HG03139 (cell line): Measurements from ENCODE around the gene CD7.
"Not testable (repeated sequence)": the region's sequence is repeated elsewhere in the genome, so short reads cannot be mapped to it uniquely, and the experiment has no call there.

Experiments used
- ATAC-seq: cut with Tn5 transposase; IDR thresholded peaks from one replicate; pipeline ENCODE4 v1.9.1; 2021; ENCODE audit not compliant: unreplicated experiment

Gene CD7

GRCh38 chr17:82347994-82348393 is 30.6 kb upstream of the CD7 start:
- ATAC-seq, result not testable (repeated sequence)

DNA sequence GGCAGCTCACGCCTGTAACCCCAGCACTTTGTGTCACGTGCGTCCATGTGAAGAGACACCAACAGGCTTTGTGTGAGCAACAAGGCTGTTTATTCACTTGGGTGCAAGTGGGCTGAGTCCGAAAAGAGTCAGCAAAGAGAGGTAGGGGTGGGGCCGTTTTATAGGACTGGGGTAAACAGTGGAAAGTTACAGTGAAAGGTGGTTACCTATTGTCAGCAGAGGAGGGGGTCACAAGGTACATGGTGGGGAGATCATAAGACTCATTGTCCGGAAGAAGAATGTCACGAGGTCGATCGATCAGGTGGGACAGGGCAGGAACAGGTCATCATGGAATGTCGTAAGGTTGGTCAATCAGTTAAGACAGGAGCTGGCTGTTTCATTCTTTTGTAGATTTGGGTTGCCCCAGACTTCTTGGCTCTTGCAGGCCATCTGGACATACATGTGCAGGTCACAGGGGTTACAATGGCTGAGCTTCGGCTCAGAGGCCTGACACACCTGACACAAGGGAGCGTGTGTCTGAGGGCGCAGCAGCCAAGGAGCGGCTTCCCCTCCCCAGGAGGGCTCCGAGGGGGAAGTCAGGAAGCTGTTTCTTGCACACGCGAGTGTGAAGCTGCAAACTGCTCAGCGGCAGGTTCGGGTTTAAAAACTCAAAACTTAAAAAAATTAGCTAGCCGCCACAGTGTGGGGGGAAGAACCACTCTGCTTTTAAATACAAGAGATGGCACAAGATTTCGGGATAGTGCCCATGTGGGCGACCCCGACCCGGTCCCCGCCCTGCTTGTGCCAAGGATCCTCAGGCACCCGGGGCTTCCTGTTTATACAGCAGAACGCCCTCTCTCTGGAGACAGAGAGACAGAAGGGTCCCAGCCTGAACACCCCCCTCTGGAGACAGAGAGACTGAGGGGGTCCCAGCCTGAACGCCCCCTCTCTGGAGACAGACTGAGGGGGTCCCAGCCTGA is 29.2 kb upstream of the CD7 start:
- no peak for ATAC-seq

DNA sequence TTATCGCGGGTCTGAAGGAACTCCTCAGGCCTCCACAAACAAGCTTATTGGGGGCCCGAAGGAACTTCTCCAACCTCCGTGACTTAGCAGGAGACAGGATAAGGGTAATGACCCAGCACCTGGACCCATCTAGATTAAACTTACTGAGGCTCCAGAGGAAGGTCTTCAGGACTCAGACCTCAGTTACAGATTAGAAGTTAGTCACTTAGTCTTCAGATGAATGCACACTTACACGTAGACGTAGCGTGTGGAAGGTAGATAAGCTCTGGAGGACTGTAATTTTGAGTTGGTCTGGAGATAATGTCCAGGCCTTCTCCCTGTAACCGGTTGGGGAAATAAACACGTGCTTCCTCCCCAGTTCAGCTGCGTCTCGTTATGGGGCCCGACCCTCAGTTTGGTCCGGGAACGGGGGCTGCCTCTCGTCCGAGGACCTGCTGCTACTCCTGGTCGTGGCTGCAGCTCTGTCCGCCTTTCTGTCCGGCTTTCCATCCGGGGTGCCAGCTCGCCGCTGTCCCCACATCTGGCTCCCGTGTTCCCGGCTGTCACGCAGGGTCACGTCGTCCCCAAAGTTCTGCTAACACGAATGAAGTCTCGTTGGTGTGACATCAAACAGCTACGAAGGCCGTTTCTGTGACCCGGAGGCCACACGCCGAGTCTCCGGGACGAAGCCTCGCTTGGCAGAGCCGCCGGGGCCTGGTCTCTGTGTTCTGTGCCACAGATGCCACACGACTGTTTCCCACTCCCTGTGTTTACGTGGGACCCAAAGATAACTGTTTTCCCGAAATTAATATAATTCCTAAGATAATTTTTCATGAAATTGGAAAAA is 28.0 kb upstream of the CD7 start:
- ATAC-seq, result no peak

DNA sequence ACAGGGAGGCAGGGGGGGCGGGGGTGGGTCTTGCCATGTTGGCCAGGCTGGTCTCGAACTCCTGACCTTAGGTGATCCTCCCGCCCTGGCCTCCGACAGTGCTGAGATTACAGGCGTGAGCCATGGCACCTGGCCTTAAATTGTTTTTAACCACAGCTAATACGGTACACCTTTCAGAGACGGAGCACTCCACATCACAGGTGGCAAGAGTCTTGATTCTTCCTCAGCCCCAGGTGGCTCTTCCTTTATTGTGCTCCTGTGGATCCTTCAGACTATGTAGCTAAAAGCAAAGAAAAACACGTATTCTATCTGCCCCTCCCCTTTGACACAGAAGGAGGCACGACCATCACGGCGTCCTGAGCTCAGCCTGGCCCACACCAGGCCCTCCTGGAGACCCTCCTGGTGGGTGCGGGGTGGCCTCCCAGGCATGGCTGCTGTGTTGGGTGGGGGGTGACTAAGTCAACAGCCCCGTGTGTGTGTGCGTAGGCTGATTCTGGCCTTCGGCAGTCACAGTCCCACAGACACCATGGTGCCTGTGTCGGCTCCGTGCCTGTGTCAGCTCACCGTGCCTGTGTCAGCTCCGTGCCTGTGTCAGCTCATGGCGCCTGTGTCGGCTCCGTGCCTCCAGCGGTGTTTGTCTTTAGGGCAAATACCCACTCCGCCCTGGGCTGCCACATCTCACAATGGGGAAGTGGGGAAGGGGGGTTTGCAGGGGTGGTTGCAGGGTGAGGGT is 26.9 kb upstream of the CD7 start:
- ATAC-seq, result no peak

GRCh38 chr17:82343560-82343959 is 26.2 kb upstream of the CD7 start:
- ATAC-seq, result no peak

DNA sequence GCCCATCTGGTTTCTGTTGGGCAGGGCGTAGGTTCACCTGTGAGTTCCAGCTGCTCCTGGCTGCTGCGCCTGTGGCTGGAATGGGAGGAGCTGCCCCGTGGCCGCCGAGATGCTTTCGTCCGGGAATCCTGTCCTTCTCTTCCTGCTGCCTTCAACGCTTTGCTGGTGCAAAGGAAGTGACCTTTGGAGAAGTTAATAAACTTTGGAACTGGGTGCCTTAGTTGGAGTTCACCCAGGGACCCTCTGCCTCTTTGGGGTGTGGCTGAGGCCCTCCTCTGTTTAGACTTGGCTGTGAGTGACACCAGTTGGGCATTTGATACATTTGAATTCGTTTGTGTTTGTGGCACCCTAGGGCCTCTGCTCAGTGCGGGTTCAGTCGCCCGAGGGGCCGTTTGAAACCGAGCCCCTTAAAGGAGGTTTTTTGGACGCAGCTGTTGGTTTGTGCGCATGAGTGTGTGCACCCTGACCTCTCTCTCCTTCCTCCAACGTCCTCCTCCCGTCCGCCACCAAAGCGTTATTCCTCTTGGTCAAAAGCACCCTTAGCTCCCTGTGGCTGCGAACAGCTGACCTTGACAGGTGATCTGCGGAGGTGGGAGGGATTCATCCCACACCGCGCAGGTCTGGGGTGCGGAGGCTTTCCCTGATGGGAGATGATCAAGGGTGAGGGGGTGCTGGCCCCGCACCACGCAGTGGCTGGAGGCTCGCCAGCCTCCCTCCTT is 25.1 kb upstream of the CD7 start:
- no peak for ATAC-seq

DNA sequence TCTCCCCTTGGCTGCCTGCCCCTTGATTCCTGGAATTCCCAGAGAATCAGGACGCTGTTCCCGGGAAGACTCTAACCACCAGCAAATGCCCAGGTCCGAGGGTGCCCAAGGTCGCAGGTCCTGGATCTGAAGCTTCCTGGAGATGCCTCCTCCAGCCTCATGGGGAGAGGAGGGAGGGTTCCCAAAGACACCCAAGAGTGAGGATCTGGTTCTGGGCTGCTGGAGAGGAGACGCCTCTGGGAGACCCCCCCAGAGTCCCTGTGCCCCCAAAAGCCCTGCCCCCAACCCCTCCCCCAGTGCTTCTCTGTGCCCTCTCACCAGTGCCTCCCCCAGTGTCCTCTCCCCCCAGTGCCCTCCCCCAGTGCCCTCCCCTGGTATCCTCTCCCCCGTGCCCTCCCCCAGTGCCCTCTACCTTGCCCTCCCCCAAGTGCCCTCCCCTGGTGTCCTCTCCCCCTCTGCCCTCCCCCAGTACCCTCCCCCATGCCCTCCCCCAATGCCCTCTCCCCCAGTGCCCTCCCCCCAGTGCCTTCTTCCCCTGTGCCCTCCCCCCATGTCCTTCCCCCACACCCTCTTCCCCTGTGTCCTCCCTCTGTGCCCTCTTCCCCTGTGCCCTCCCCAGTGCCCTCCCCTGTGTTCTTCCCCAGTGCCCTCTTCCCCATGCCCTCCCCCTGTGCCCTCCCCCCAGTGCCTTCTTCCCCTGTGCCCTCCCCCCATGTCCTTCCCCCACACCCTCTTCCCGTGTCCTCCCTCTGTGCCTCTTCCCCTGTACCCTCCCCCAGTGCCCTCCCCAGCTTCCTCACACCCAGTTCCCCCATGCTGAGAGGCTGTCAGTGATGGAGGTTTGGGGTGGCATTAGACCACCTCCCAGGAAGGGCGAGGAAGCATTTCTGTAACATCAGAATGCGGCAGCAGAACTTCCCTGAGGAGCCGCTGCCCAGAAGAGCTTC is 22.5 kb upstream of the CD7 start:
- ATAC-seq, result no peak

DNA sequence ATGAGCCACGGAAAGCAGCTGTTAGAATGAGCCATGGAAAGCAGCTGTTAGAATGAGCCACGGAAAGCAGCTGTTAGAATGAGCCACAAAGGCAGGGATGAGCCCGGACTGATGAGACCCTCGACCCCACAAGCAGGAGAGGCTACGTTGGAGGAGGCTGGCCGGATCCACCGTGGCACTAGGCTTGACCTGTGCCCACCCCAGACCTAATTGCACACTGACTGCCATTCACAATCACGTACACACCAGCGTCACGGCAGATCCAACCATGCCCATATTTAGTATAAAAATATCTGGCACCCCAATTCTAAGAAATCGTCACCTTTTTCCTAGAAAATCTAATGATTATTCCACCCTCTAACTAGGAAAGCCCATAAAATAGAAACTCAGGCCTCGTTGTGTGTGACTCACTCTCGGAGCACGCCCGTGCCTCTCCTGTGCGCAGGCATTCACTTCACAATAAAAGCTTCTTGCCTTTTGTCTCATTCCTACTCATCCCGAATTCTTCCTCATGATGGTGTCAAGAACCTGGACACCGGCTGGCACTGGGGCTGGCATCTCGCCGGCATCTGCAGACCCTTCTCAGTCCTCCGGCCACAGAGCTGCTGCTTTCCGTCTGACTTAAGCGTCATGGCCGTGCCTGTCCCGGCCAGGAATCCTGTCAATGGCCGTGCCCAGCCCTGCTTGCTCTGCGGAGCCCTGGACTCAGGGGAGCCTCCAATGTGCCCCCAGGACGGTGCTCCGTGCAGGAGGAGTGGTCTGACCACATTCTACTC is 21.6 kb upstream of the CD7 start:
- ATAC-seq, result no peak

DNA sequence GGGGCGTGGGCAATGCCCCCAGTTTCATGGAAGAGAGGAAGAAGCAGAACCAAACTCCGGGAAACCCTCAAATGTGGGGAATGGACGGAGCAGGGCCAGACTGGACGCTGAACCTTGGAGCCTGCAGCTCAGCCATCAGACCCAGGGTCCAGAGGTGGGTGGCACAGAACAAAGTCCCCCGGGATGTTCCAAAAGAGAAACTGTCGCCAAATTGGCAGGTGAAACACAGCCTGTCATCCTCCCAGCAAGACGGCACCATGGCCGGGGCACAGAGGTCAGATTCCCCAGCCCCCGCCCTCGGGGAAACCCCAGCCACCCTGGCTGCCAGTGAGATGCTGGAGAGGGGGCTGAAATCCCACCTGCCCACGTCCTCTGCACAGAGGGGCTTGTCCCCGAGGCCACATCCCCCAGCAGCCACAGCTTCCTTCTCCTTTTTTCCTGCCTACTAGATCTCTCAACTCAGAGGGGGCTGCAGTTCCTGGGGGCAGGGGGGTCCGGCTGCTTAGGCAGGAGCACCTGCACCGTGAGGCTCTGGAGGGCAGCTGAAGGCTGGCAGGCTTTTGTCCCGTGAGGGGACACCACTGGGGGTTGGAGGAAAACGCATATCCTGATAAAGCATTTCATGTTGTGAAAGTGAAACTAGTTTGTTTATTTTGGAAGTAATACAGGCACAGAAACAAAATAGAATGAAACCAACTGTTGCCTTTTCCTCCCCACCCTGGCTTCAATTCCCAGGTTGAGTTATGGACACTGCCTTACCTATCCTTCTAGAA is 17.4 kb upstream of the CD7 start:
- ATAC-seq, result no peak

- no peak for ATAC-seq
Measured at GRCh38 chr17:82334204-82334621, 16.8 kb upstream of the CD7 start.

- no peak for ATAC-seq
Measured at GRCh38 chr17:82333279-82334171, 16.1 kb upstream of the CD7 start, which contains the start of gene SECTM1. SECTM1 (minus strand) TSS chr17:82333766; CDS start chr17:82327240, 6,526 bp downstream.

- no peak for ATAC-seq
Measured at GRCh38 chr17:82332669-82333278, 15.4 kb upstream of the CD7 start.

DNA sequence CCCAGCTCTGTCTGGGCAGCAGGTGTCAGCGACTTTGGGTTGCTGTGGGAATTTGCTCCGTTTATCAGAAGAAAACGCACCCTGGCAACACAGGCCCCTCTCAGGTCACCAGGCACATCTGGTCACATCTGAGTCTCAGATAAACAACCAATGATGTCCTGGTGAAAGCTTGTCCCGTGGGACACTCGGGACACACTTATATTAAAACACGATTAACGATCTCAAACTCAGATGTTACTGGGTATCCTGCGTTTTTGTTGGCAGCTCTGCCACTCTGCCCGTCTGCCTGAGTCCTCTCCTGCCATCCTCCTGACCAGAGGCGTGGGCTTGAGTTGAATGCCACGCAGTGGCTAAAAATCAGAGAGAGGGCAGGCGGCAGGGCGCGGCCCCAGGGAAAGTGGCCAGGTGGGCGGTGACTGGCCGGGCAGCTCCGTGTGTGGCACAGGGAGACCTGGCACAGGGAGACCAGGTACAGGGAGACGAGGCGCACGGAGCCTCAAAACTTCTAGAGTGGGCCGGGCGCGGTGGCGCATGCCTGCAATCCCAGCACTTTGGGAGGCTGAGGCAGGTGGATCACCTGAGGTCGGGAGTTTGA is 14.0 kb upstream of the CD7 start:
- ATAC-seq, result no peak

DNA sequence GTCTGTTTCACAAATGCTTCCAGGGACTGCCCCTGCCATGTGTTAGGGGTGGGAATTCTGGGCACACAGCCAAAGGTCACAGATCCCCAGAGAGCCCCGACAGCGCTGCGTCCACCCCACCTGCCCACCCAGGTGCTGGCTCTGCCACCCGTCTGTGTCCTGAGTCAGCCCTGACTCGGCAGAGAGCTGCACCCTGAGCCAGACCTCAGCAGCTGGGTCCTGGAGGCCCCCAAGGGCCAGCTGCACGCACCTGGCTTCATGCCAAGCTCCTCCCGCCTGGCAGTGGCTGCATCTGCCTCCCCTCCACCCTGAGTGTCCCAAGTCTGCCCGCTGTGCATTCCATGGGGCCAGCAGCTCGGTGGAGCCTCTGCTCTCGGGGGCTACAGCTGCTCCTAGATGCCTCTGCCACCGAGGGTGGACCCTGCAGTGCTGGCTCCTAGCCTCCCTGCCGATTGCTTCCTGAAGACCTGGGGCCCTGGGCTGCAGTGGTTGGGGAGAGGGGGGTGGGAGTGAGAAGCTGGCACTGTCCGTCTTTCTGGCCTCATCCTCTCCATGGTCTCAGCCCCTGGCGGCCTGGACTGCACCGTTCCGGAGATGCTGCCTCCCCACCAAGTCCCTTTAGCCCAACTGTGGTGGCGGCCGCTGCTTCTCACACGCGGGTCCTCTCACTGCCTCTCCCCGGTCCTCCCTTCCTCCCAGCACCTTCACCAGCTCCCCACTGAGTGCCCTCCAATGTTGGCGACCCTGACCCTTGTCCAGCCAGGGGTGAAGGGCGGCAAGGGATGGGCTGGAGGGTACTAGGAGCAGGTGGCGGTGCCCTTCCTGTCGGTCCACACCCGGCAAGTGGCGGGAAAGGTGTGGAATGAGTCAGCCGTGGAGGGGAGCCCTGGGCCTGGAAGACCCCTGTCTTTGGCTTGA is 13.2 kb upstream of the CD7 start:
- no peak for ATAC-seq
